DOHH2 (cell line): Measurements from ENCODE around the gene EPB41L2.

Experiments
- H3F3A ChIP-seq: fragments of 200-600 bp; sonication (generic), shearing (Covaris generic); 2 replicates; pipeline ENCODE4 v1.6.0; 2016; ENCODE audit warnings: antibody characterized with exemption, mild to moderate bottlenecking; ENCODE audit not compliant: control insufficient read depth, insufficient read depth
- H3K27ac ChIP-seq: fragments of 200-600 bp; sonication (generic); 2 replicates; pipeline ENCODE4 v1.5.1; 2014; ENCODE audit warnings: low read depth, mild to moderate bottlenecking, low read length, moderate library complexity
- H3K27me3 ChIP-seq: fragments of 200-600 bp; sonication (generic); 2 replicates; pipeline ENCODE4 v1.6.1; 2014; ENCODE audit warnings: mild to moderate bottlenecking, low read length, mixed read lengths; ENCODE audit not compliant: control insufficient read depth
- H3K36me3 ChIP-seq: fragments of 200-600 bp; sonication (generic); 2 replicates; pipeline ENCODE4 v1.6.1; 2014; ENCODE audit warnings: mild to moderate bottlenecking, low read length, moderate library complexity, mixed read lengths; ENCODE audit not compliant: control insufficient read depth
- H3K4me1 ChIP-seq: fragments of 200-600 bp; sonication (generic); 2 replicates; pipeline ENCODE4 v1.6.1; 2014; ENCODE audit warnings: mild to moderate bottlenecking, low read length, mixed read lengths; ENCODE audit not compliant: control insufficient read depth
- H3K4me2 ChIP-seq: fragments of 200-600 bp; sonication (generic); 2 replicates; pipeline ENCODE4 v1.6.0; 2014; ENCODE audit warnings: mild to moderate bottlenecking, low read length, moderate library complexity
- H3K4me3 ChIP-seq: fragments of 200-600 bp; sonication (generic); 2 replicates; pipeline ENCODE4 v1.5.1; 2014; ENCODE audit warnings: mild to moderate bottlenecking, low read length, mixed read lengths
- H3K79me2 ChIP-seq: fragments of 200-600 bp; sonication (generic); 2 replicates; pipeline ENCODE4 v1.6.1; 2014; ENCODE audit warnings: mild to moderate bottlenecking, low read length, mixed read lengths; ENCODE audit not compliant: control insufficient read depth
- H3K9me2 ChIP-seq: fragments of 200-600 bp; sonication (generic); replicated peaks from 2 replicates; pipeline ENCODE4 v1.6.1; 2014; ENCODE audit warnings: mild to moderate bottlenecking, low read length, mixed read lengths; ENCODE audit not compliant: control insufficient read depth
- H3K9me3 ChIP-seq: fragments of 200-600 bp; sonication (generic); 2 replicates; pipeline ENCODE4 v1.6.1; 2014; ENCODE audit warnings: antibody characterized with exemption, low read length, mixed read lengths; ENCODE audit not compliant: control insufficient read depth, insufficient read depth
- H4K20me1 ChIP-seq: fragments of 200-600 bp; sonication (generic); 2 replicates; pipeline ENCODE4 v1.6.0; 2014; ENCODE audit warnings: low read depth, mild to moderate bottlenecking, antibody characterized with exemption, low read length, moderate library complexity; ENCODE audit not compliant: control insufficient read depth, insufficient read depth
- EZH2phosphoT487 ChIP-seq: fragments of 200-600 bp; sonication (generic); IDR thresholded peaks from 2 replicates; pipeline ENCODE4 v1.6.1; 2017; ENCODE audit warnings: borderline replicate concordance, mild to moderate bottlenecking, antibody characterized with exemption, low read length, moderate library complexity, mixed read lengths
- TF ChIP-seq, protein P1 (sequence below): fragments of 200-600 bp; sonication (generic); IDR thresholded peaks from one replicate; pipeline ENCODE4 v1.5.1; 2014; ENCODE audit warnings: antibody characterized with exemption, mild to moderate bottlenecking, low read depth, low read length; ENCODE audit not compliant: poor library complexity, severe bottlenecking

Gene EPB41L2

GRCh38 chr6:131054392-131055250, 8.4 kb downstream of the EPB41L2 start:
- peaks cover 37% of the 10 kb centered on the region for H3K36me3 ChIP-seq

DNA sequence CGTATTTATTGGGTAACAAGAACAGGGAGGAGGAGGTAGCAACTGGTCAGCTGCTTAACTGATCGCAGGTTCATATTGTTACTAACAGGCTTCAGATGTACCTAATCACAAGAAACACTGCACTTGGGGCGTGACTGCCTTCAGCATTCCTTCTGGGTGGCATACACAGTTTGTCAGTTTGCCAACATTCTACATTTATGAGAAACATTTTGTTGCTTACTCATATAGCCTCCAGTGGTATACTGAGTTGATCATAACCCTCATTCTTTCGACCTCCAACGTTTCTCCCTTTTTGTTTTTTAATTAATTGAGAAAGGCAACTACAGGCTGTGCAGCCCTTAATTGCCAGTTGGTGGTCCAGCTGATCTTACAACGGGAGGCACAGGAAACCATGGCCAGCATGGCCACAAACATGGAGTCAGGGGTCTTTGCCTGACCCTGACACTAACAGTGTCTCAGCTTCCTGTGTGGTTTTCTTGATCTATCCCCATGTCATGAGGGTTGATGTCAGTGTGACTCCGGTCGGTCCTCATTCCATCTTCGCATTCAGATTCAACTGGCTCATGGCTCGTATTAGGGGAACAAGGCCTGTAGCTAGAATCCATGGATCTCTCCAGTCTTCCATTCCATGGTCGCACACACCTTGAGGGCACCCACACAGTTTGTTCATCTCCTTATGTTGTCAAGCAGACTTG, 9.4 kb downstream of the EPB41L2 start:
- Histone ChIP-seq H3K27me3 (no peaks in the 10 kb centered on the region), H4K20me1 (no peaks in the 10 kb centered on the region), H3K36me3 (peaks cover 37% of the 10 kb centered on the region), H3K4me2 (no peak overlapping the region), H3K79me2 (peaks cover 97% of the 10 kb centered on the region), H3K4me1 (no peaks in the 10 kb centered on the region), H3K9me3 (peaks cover 27% of the 10 kb centered on the region; the same call in 1 of the 2 replicates), H3K4me3 (no peak overlapping the region), H3K9me2 (no peaks in the 10 kb centered on the region), H3K27ac (no peak overlapping the region), H3F3A (no peaks in the 10 kb centered on the region)
- TF ChIP-seq, protein P1, sequence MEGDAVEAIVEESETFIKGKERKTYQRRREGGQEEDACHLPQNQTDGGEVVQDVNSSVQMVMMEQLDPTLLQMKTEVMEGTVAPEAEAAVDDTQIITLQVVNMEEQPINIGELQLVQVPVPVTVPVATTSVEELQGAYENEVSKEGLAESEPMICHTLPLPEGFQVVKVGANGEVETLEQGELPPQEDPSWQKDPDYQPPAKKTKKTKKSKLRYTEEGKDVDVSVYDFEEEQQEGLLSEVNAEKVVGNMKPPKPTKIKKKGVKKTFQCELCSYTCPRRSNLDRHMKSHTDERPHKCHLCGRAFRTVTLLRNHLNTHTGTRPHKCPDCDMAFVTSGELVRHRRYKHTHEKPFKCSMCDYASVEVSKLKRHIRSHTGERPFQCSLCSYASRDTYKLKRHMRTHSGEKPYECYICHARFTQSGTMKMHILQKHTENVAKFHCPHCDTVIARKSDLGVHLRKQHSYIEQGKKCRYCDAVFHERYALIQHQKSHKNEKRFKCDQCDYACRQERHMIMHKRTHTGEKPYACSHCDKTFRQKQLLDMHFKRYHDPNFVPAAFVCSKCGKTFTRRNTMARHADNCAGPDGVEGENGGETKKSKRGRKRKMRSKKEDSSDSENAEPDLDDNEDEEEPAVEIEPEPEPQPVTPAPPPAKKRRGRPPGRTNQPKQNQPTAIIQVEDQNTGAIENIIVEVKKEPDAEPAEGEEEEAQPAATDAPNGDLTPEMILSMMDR = no peak
- no peak for TF ChIP-seq EZH2phosphoT487

More at GRCh38 chr6:131054392-131055250, 8.4 kb downstream of the EPB41L2 start:
- Histone ChIP-seq H3K4me1 (peaks cover under 1% of the 10 kb centered on the region; the same call in 1 of the 2 replicates), H3K9me2 (no peaks in the 10 kb centered on the region), H3K27ac (no peak overlapping the region), H3K27me3 (no peaks in the 10 kb centered on the region), H3F3A (no peaks in the 10 kb centered on the region), H3K9me3 (peaks cover 27% of the 10 kb centered on the region; the same call in 1 of the 2 replicates), H3K4me3 (no peak overlapping the region), H3K4me2 (no peak overlapping the region), H4K20me1 (no peaks in the 10 kb centered on the region), H3K79me2 (peaks cover 97% of the 10 kb centered on the region)
- TF ChIP-seq, protein P1 = no peak
- TF ChIP-seq EZH2phosphoT487 = no peak

- no peak overlapping the region for H3K4me3 ChIP-seq
- no peak overlapping the region for H3K27ac ChIP-seq
- TF ChIP-seq, protein P1 = no peak
- no peak for TF ChIP-seq EZH2phosphoT487
- no peak overlapping the region for H3K4me2 ChIP-seq
- H3K9me2 ChIP-seq = no peaks in the 10 kb centered on the region
- H3F3A ChIP-seq = no peaks in the 10 kb centered on the region
- H3K27me3 ChIP-seq = no peaks in the 10 kb centered on the region
- no peaks in the 10 kb centered on the region for H3K4me1 ChIP-seq
- no peaks in the 10 kb centered on the region for H4K20me1 ChIP-seq
- peaks cover 94% of the 10 kb centered on the region for H3K79me2 ChIP-seq
- peaks cover 27% of the 10 kb centered on the region; the same call in 1 of the 2 replicates for H3K9me3 ChIP-seq
- peaks cover 34% of the 10 kb centered on the region for H3K36me3 ChIP-seq
Measured at GRCh38 chr6:131052181-131052580, 10.9 kb downstream of the EPB41L2 start.
